Endothelial cell of umbilical vein (primary cell): ENCODE results near the gene COTL1. TPM values are rescaled to one million over a fixed set of nuclear protein-coding genes. Genes with fewer than 3 reads are reported as not detected.

Experiments
- BruUV-seq: library from RNA; stranded (reverse); fragments of 400-500 nt; replicated peaks from 2 replicates; lab custom pipeline; 2021; lab: Mats Ljungman, UMichigan
- CTCF ChIA-PET: fragments of 300-600, 350-600 bp; sonication (Branson Sonifier 250); formaldehyde crosslinking; loops from one replicate; lab custom pipeline; 2021; ENCODE audit warnings: antibody characterized with exemption, inconsistent platforms; lab: Charles Lee
- POLR2A ChIA-PET: fragments of 300-600, 350-600 bp; sonication (Branson Sonifier 250); formaldehyde crosslinking; loops from one replicate; lab custom pipeline; 2021; ENCODE audit warnings: antibody characterized with exemption, inconsistent platforms; lab: Charles Lee
- DNase-seq: peaks from one replicate; pipeline ENCODE4 v3.0.0-alpha.2; 2011; ENCODE audit warnings: low read depth, low spot score
- FAIRE-seq: peaks from 2 replicates; lab custom pipeline; 2011; peaks lifted over from hg19 to GRCh38; lab: Jason Lieb, UNC
- H2AFZ ChIP-seq: 2 replicates; pipeline ENCODE4 v1.6.0; 2012; ENCODE audit warnings: low read depth, low read length, control low read depth, inconsistent platforms
- H3K27ac ChIP-seq: 2 replicates; pipeline ENCODE4 v1.5.1; 2011; ENCODE audit warnings: low read depth, mild to moderate bottlenecking, control low read depth, low read length, moderate library complexity; ENCODE audit not compliant: insufficient read depth
- H3K27me3 ChIP-seq, 2 experiments: 2 replicates each; pipeline versions ENCODE4 v1.6.0 to v1.6.1; 2011; ENCODE audit warnings: low read length in 2 of 2, mixed read lengths in 1 of 2; ENCODE audit not compliant: control insufficient read depth in 2 of 2, insufficient read depth in 2 of 2
- H3K36me3 ChIP-seq, 2 experiments: 2 replicates in 1 of 2; 3 replicates in 1 of 2; pipeline ENCODE4 v1.5.1; 2011; ENCODE audit warnings: low read length in 2 of 2, mild to moderate bottlenecking in 1 of 2, moderate library complexity in 1 of 2; ENCODE audit not compliant: control insufficient read depth in 2 of 2, insufficient read depth in 2 of 2; ENCODE audit errors: extremely low read depth in 1 of 2
- H3K4me1 ChIP-seq: 3 replicates; pipeline ENCODE4 v1.5.1; 2011; ENCODE audit warnings: mild to moderate bottlenecking, low read length; ENCODE audit not compliant: control insufficient read depth, insufficient read depth; ENCODE audit errors: extremely low read depth
- H3K4me2 ChIP-seq: 2 replicates; pipeline ENCODE4 v1.6.1; 2011; ENCODE audit warnings: low read length, control low read depth, mixed read lengths; ENCODE audit not compliant: insufficient read depth
- H3K4me3 ChIP-seq, 3 experiments: fragments of 200-600 bp in 1 of 3; sonication (generic), shearing (Covaris generic) in 1 of 3; replicated peaks in 1 of 3; 2 replicates each; pipeline ENCODE4 v1.5.1; 2011 to 2016; ENCODE audit warnings: control low read depth in 3 of 3, low read length in 3 of 3, mild to moderate bottlenecking in 2 of 3, inconsistent platforms in 1 of 3, low read depth in 1 of 3, moderate library complexity in 1 of 3; ENCODE audit not compliant: insufficient read depth in 1 of 3
- H3K79me2 ChIP-seq: 2 replicates; pipeline ENCODE4 v1.6.0; 2012; ENCODE audit warnings: low read length, inconsistent platforms; ENCODE audit not compliant: control insufficient read depth, insufficient read depth
- H3K9ac ChIP-seq: replicated peaks from 2 replicates; pipeline ENCODE3; 2011; ENCODE audit warnings: low read length, control low read depth; ENCODE audit not compliant: insufficient read depth; ENCODE audit errors: extremely low read depth
- H3K9me1 ChIP-seq: replicated peaks from 3 replicates; pipeline ENCODE4 v1.6.0; 2011; ENCODE audit warnings: mild to moderate bottlenecking, low read length; ENCODE audit not compliant: control insufficient read depth, insufficient read depth; ENCODE audit errors: extremely low read depth
- H3K9me3 ChIP-seq: replicated peaks from 2 replicates; pipeline ENCODE4 v1.5.1; 2012; ENCODE audit warnings: low read length, inconsistent platforms; ENCODE audit not compliant: control insufficient read depth, insufficient read depth
- H4K20me1 ChIP-seq: replicated peaks from 2 replicates; pipeline ENCODE3; 2011; ENCODE audit warnings: mild to moderate bottlenecking, low read length; ENCODE audit not compliant: control insufficient read depth, insufficient read depth; ENCODE audit errors: extremely low read depth
- EZH2 ChIP-seq: IDR thresholded peaks from 2 replicates; pipeline ENCODE4 v1.6.1; 2012; ENCODE audit warnings: borderline replicate concordance, low read depth, mild to moderate bottlenecking, moderate library complexity, low read length, inconsistent platforms; ENCODE audit not compliant: severe bottlenecking
- FOS ChIP-seq: IDR thresholded peaks from 2 replicates; pipeline ENCODE4 v1.6.1; 2011; ENCODE audit warnings: mild to moderate bottlenecking, low read length, moderate library complexity, borderline replicate concordance; ENCODE audit not compliant: insufficient read depth
- GATA2 ChIP-seq: IDR thresholded peaks from 2 replicates; pipeline ENCODE4 v1.7.0; 2011; ENCODE audit warnings: low read depth, mild to moderate bottlenecking, moderate library complexity, mixed read lengths, low read length; ENCODE audit not compliant: insufficient read length, insufficient read depth
- JUN ChIP-seq: IDR thresholded peaks from 2 replicates; pipeline ENCODE4 v1.6.1; 2011; ENCODE audit warnings: borderline replicate concordance, low read depth; ENCODE audit not compliant: insufficient read length, insufficient read depth
- MYC ChIP-seq: IDR thresholded peaks from one replicate; pipeline ENCODE4 v1.6.1; 2011; ENCODE audit warnings: mild to moderate bottlenecking, low read depth, low read length
- POLR2A ChIP-seq: IDR thresholded peaks from 2 replicates; pipeline ENCODE4 v1.6.1; 2012; ENCODE audit warnings: low read depth, mild to moderate bottlenecking, control low read depth, low read length
- POLR2AphosphoS5 ChIP-seq: IDR thresholded peaks from 2 replicates; pipeline ENCODE4 v1.6.1; 2012; ENCODE audit warnings: low read depth, mild to moderate bottlenecking, control low read depth, low read length, moderate library complexity; ENCODE audit not compliant: insufficient read depth
- dilution Hi-C: fragments of 300-500 bp; cut with MboI; formaldehyde crosslinking; loops from one replicate; pipeline ENCODE4 v1.15.0; 2019; ENCODE audit warnings: low sequenced_read_pairs; ENCODE audit not compliant: extremely low pct_ligation_motif_present
- intact Hi-C: fragments of 100-400 bp; cut with micrococcal nuclease; formaldehyde crosslinking; loops from one replicate; pipeline ENCODE4 v1.10.0; 2022
- polyA plus RNA-seq, 4 experiments: library from polyadenylated mRNA; depleted of rRNA in 3 of 4; stranded (reverse) in 3 of 4; unstranded in 1 of 4; fragments of >200 nt; gene quantifications; 2 replicates each; pipeline versions ENCODE4 v1.2.1 to v1.2.3, GENCODE V29; 2011 to 2012; ENCODE audit warnings: missing spikeins in 1 of 4
- total RNA-seq: library from RNA; stranded (reverse); gene quantifications from 2 replicates; pipeline ENCODE4 v1.2.3, GENCODE V29; 2021
- TF ChIP-seq, protein P1 (sequence below), 2 donors: IDR thresholded peaks; 1 replicate in 1 of 2; 2 replicates in 1 of 2; pipeline ENCODE4 v1.5.1; 2011; ENCODE audit warnings: low read length in 2 of 2, mild to moderate bottlenecking in 2 of 2, moderate library complexity in 2 of 2, control low read depth in 1 of 2, inconsistent platforms in 1 of 2, low read depth in 1 of 2; ENCODE audit not compliant: insufficient read depth in 1 of 2; ENCODE audit errors: extremely low read depth in 1 of 2
- TF ChIP-seq, protein P2 (sequence below): IDR thresholded peaks from 2 replicates; pipeline ENCODE4 v1.6.1; 2011; ENCODE audit not compliant: insufficient read depth, insufficient read length

The COTL1 gene
- total and polyA plus RNA-seq, 2 donors (not counting 3 experiments of a cell fraction or from before 2014, with no cell fraction given), result 90.0 to 200 TPM

DNA sequence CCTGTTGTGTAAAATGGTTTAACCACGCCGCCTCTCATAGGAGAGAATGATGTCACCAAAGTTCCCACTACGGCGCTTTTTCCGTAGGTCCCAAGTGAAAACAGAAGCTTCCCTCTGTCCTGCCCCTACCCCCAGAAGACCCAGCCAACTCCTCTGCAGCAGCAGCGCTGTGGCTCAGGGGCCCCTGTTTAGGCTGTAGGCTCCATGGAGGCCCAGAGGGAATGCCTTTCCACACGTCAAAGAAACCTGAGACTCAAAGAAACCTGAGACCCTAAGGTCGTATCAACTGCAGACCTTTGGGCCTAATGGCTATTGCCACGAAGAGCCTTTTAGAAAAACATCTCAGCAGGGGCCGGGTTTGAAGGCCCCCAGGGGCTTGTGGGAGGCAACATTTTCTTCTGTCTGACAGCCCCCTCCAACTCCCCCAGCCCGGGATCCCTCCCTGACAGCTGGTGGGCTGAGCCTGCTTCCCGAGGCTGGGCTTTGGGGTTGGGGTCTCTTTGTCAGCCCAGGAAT lies 70.3 kb downstream of the COTL1 start:
- no peaks in the 10 kb centered on the region for H3K9me1 ChIP-seq
- H3K27ac ChIP-seq, result no peak overlapping the region
- no peaks in the 10 kb centered on the region for H3K9me3 ChIP-seq
- dilution Hi-C loops, result no loop called here
- DNase-seq (no peak), FAIRE-seq (no peak)
- TF ChIP-seq POLR2AphosphoS5 (no peak), GATA2 (no peak), POLR2A (no peak), JUN (no peak), MYC (no peak), EZH2 (no peak), FOS (no peak)
- TF ChIP-seq, protein P1, sequence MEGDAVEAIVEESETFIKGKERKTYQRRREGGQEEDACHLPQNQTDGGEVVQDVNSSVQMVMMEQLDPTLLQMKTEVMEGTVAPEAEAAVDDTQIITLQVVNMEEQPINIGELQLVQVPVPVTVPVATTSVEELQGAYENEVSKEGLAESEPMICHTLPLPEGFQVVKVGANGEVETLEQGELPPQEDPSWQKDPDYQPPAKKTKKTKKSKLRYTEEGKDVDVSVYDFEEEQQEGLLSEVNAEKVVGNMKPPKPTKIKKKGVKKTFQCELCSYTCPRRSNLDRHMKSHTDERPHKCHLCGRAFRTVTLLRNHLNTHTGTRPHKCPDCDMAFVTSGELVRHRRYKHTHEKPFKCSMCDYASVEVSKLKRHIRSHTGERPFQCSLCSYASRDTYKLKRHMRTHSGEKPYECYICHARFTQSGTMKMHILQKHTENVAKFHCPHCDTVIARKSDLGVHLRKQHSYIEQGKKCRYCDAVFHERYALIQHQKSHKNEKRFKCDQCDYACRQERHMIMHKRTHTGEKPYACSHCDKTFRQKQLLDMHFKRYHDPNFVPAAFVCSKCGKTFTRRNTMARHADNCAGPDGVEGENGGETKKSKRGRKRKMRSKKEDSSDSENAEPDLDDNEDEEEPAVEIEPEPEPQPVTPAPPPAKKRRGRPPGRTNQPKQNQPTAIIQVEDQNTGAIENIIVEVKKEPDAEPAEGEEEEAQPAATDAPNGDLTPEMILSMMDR (IDR thresholded peaks at IDR 0.05; ENCODE audit: extremely low read depth in 1 of 2, insufficient read depth in 1 of 2, low read depth in 1 of 2, low read length in 2 of 2), result no peak
- TF ChIP-seq, protein P2, sequence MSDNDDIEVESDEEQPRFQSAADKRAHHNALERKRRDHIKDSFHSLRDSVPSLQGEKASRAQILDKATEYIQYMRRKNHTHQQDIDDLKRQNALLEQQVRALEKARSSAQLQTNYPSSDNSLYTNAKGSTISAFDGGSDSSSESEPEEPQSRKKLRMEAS, result no peak
- no peak overlapping the region for H3K9ac ChIP-seq
- H3K4me2 ChIP-seq, result no peak overlapping the region
- intact Hi-C loops, result loop anchor here (2.0 kb wide), 3 partner anchors 15 to 71 kb away; partner anchors contain the start of gene COTL1
- no peak overlapping the region for H3K4me3 ChIP-seq
- BruUV-seq, result no TSS peak
- H3K27me3 ChIP-seq, result no peaks in the 10 kb centered on the region
- H3K36me3 ChIP-seq, result no peaks in the 10 kb centered on the region
- no peaks in the 10 kb centered on the region for H4K20me1 ChIP-seq
- CTCF ChIA-PET, result interaction anchor here (1.2 kb wide), 1 partner anchor 41 kb away, joined by 3 read pairs; no protein-coding TSS in a partner anchor
- H3K4me1 ChIP-seq, result peaks cover 26% of the 10 kb centered on the region
- POLR2A ChIA-PET, result no interaction called here
- no peak overlapping the region for H2AFZ ChIP-seq
- no peaks in the 10 kb centered on the region for H3K79me2 ChIP-seq
